Measurements from ENCODE around the gene LPP.

- TF ChIP-seq SUZ12 (IDR thresholded peaks at IDR 0.05) (no peak), SP1 (IDR thresholded peaks at IDR 0.05) (no peak), HDGF (IDR thresholded peaks at IDR 0.05; ENCODE audit: borderline replicate concordance) (no peak), FOXA1 (IDR thresholded peaks at IDR 0.05) (no peak), FOXK2 (IDR thresholded peaks at IDR 0.05) (no peak), NFRKB (IDR thresholded peaks at IDR 0.05) (no peak), BHLHE40 (IDR thresholded peaks at IDR 0.05; ENCODE audit: borderline replicate concordance) (no peak), LEF1 (IDR thresholded peaks at IDR 0.05; ENCODE audit: borderline replicate concordance) (no peak), FOXM1 (IDR thresholded peaks at IDR 0.05; ENCODE audit: borderline replicate concordance) (no peak)
Measured at GRCh38 chr3:188209034-188209433, 55.1 kb downstream of the LPP start.
